HG02759 (cell line): Measurements from ENCODE around the gene TF.
"Not testable (repeated sequence)": the region's sequence is repeated elsewhere in the genome, so short reads cannot be mapped to it uniquely, and the experiment has no call there.

ENCODE experiments used
- ATAC-seq: cut with Tn5 transposase; IDR thresholded peaks from one replicate; pipeline ENCODE4 v1.9.1; 2021; ENCODE audit warnings: mild to moderate bottlenecking, moderate library complexity; ENCODE audit not compliant: unreplicated experiment

Gene TF

DNA sequence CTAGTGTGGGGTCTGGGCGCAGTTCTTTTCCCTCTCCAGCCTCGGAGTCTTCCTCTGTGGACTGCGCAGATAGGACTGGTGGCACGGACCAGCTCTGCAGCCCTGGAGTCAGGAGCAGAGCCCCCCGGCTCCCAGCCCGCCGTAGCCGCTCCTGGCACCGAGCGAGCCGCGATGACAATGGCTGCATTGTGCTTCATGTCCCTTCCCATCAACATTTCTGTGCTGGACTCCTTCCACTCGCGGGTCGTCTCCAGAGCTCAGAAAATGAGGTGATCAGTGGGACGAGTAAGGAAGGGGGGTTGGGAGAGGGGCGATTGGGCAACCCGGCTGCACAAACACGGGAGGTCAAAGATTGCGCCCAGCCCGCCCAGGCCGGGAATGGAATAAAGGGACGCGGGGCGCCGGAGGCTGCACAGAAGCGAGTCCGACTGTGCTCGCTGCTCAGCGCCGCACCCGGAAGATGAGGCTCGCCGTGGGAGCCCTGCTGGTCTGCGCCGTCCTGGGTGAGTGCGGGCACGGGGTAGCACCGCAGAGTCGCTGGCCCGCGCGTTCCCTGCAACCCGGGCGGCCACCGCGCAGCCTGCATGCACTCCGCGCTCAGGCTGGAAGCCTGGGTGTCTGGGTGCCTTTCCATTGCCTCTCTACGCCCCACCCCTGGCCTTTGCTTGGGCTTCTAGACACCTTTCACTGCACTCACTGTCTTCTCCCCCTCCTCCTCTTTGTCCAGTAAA, at the start of gene TF:
TSS of gene TF (plus strand) at position 413 of the 731 bp plus-strand sequence. CDS start at position 461, 48 bp downstream.
- ATAC-seq, result no peak

DNA sequence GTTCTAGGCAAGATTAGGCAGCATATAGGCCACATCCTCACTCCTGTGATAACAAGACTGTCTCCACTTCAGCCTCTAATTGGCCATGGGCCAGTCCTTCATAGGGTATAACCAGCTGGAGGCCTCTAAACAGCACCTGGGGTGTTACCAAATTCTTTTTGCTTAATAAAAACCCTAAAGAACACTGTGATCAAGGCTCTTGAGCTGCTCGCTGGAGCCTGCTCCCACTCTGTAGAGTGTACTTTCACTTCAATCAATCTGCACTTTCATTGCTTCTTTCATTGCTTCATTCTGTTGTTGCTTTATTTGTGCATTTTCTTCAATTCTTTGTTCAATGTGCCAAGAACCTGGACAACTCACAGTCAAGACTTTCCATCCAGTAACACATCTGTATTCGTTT, 48.2 kb upstream of the TF start:
- no peak for ATAC-seq

DNA sequence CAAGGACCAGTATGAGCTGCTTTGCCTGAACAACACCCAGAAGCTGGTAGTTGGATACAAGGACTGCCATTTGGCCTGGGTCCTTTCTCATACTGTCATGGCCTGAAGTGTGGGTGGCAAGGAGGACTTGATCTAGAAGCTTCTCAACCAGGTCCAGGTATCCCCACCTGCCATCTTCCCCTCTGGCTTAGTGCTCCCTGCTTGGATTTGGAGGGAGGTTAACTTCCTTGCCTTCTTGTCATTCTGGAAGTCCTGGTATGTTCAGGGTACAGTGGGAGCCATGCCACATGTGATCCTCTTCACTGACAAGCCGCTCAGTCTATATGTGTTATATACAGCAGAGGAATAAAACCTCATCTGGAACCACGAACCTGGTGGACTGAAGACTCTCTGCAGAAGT, 46.7 kb upstream of the TF start:
- no peak for ATAC-seq

DNA sequence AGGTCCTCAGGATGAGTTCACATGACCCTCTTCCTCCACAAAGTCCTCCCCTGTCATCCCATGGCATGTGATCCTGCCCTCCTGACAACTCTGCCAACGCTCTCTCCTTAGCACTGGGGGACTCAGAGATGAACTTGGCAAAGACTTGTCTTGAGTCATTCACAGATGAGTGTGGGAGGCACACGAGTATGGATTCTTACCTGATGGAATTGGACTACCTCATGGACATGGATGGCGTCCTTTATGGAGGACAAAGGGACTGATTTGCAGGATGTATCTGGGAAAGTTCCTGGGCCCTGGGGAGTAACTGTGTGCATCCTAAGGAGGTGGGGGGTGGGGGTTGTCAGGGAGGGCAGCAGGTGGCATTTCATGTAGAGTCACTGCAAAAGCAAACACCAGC, 46.3 kb upstream of the TF start:
- ATAC-seq, result no peak

DNA sequence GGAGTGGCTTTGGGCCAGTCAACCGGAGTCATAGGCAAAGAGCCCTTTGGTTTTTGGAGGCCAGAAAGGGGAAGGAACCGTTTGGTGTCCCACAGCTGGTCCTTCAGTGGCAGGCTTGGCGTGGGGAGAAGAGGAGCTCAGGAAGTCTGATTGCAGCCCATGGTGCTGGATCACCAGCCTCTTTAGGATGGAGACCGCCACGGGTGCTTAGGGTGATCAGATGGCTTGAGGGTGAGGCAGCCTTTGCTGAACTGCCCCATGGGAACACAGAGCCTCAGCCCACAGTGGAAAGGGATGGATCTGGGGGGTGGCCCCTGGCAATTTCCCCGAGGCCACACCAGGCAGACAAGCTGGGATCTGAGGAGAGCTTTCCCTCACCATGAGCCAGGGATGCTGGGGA, 45.8 kb upstream of the TF start:
- ATAC-seq, result no peak

DNA sequence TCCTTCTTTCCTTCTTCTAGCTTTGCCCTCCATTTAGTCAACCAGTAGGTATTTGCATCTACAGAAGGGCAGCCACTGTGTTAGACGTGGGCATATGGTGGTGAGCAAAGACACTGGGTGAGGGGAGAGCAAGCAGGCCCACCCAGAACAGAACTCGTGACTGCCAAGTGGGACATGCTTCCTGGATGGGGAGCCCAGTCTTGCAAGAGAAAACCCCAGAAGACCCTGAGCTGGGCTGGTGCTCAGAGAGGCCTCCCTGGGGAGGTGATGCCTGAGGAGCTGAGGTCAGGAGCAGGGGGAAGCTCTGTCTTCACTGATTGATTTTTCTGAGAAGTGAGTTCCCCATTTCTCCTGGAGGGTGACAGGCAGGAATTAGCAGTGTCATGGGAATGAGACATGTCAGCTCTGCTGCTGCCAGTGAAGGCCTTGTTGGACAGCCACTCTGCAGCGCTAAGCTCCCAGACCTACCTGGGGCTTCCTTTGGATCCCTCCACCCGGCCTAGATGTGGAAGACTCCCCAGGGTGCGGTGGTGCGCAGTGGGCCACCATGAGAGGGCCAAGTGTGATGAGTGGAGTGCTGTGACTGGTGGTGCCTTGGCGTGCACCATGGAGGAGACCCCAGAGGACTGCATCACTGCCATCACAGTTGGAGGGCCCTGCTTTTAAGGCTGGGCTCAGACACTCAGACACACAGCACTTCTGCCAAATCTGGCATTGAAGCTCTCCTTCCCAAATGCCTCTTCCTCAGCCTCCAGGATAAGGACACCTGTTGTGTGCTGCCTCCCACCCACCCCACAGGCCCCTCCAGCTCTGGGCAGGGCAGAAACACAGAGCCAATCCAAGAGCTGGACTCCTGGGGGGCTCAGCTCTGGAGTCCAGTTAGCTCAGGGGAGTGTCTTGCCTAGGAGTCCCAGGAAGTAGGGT, 44.5 kb upstream of the TF start:
- no peak for ATAC-seq

DNA sequence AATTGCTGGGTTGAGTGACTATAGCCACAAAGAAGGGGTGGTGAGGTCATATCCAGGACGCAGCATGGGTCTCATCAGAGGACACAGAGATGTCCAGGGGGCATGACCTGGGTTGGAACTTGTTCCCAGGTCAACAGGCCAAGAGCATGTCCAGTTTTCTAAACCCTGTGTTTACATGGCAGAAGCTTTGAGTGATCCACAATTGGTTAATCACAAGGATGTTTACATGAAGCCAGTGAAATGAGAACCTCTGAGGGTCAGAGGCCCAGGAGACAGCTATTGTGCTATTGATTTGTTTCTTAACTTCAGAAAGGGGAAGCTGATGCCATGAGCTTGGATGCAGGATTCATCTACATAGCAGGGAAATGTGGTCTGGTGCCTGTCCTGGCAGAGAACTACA, 42.3 kb upstream of the TF start:
- no peak for ATAC-seq

DNA sequence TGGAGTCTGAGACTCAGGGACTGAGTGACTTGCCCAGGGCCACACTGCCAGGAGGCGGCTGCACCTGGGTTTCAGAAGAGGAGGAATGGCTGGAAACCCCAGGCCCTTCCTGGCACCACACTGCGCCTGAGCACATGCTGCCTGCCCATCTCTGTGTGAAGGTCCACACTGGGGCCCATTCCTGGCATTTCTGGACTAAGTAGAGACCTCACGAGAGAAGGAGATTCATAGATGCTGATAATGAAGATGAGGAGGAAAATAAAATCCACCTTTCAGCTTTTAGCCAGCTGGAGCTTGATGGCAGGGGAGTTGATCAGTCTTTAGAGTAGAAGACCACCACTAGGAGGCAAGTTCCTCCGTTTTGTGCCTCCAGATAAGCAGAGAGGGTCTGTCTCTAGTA, 40.2 kb upstream of the TF start:
- no peak for ATAC-seq

DNA sequence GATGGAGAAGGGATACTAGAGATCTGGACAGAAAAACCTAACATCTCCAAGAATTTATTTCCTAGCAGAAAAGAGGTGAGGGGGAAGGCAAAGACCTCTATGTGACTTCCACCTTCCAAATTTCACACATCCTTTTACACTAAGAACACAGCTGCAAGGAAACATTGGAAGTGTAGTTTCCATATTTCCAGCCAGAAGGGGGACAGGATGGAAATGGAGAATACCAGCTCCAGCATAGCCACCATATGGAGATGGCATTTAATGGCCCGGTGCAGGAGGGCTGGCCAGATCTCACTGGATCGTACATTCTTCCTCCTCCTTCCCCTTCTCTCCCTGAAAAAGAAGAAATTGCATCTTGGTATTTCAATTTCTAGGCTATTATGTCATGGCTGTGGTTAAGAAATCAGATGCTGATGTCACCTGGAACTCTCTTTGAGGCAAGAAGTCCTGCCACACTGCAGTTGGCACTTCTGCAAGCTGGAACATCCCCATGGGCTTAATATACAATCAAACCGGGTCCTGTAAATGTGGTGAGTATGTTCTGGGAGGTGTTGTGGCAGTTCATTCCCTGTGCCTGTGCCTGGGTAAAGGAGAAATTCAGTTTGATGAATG, 36.9 kb upstream of the TF start:
- no peak for ATAC-seq

DNA sequence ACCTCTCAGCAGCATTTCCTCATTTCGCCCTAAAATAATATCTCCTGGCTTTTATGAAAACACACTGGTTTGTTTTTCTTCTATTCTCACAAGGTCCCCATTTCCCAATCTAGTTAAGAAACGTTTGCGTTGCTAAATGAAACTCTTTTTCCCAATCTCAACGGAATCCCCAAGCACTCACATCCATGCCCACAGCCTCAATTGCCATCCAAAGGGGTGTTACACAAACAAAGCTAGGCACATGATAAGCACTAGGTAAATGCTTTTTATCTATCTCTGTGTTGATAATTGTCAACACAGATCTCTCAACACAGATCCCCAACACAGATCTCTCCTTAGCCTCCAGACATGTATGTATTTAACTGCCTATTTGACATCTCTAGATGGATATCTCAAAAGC, 35.2 kb upstream of the TF start:
- ATAC-seq, result no peak

DNA sequence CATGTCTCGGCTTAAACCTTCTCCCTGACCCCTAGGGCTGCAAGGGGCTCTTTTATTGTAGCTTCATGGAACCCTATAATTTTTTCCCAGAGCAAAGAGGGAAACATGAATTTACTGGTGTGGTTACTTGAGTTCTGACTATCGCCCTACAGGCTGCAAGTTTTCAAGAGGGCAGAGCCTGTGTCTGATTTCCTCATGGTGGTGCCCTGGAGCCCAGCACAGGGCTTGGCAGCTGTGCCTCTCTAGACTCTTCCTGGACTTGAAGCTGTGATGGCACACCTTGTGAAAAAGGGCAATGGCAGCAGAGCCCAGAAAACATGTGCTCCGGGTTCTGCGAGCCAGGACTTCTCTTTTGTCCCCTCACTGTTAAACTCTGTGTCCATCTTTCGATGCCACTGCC, 34.2 kb upstream of the TF start:
- no peak for ATAC-seq

DNA sequence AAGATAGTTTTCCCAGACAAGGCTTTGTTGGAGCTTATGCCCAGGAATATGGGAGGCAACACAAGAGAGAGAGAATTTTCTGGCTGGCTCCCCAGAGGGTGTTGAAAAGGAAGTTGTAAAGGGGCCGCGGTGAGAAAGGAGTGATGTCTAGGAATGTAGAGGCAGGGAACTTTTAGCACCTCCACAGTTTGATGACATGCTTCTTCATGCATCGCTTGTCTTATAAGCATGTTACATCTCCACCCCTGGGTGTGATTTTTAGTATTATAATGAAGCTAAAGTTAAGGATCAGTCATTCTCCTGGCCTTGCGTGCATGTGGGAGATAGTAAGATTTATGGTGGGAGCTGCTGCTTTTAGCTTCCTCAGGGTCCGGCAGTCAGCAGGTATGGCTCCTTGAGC, 32.8 kb upstream of the TF start:
- ATAC-seq, result no peak

DNA sequence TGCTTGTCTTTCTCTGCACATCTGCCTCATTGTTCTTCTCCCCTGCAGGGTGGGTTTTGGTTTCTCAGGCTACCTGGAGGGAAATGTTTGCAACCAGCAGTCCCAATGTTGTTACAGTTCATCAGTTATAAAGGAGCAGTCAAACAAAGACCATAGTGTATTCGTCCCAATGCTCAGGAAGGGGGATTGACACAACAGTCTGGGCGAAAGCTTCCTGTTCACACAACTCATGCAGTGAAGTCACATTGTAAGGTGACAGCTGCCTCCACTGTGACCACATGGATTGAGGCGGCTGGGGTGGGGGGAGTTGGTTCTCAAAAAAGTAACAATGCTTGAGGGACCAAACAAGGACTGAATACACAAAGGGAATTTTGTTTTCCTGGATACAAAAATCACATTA, 28.8 kb upstream of the TF start:
- no peak for ATAC-seq

DNA sequence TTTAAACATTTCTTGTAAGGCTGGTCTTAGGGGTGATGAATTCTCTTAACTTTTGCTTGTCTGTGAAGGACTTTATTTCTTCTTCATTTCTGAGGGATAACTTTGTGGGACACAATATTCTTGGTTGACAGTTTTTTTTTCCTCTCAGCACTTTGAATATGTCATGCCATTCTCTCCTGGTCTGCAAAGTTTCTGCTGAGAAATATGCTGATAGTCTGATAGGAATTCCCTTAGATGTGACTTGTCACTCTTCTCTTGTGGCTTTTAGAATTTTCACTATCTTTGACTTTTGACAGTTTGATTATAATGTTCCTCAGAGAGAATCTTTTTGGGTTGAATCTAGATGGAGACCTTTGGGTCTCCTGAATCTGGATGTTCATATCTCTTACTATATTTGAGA, 23.3 kb upstream of the TF start:
- no peak for ATAC-seq

DNA sequence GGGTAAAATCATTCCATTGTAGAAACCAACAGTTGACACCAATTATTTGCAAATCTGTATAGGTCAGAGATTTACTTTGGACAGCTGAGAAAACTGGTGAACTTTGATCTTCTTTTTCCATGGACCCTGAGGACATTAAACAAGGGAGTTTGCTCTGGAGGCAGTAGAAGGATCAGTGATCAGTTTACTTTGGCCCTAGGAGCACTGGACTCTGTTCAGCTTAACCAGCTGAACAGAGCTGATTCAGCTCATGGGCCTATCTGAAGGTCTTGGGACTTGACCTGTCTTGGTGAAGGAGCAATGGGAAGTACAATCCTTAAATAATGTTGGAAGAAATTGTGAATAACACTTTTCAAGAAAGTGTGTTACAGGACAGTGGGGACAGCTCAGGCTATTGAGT, 15.2 kb upstream of the TF start:
- ATAC-seq, result no peak

DNA sequence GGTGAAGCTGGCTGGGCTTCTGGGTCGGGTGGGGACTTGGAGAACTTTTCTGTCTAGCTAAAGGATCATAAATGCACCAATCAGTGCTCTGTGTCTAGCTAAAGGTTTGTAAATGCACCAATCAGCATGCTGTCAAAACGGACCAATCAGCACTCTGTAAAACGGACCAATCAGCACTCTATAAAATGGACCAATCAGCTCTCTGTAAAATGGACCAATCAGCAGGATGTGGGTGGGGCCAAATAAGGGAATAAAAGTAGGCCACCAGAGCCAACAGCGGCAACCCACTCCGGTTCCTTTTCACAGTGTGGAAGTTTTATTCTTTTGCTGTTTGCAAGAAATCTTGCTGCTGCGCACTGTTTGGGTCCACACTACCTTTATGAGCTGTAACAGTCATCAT, 14.0 kb upstream of the TF start:
- not testable (repeated sequence) for ATAC-seq

DNA sequence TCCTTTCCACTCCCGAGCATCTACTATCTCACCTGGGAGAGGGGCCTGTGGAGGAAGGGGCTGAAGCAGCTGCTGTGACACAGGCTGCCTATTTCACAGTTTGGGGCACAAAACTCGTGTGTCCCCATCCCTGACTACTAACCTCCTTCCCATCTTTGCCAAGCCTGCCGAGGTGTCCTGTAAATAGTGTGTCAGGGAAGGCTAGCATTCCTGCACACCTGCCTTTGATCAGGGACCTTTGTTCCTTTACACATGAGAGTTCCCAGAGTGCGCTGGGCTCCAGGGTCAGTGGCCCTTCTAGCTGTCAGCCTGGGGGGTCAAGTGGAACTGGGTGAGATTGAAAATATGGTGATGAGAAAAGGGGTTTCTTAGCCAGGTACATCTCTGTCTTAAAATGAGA, 13.0 kb upstream of the TF start:
- ATAC-seq, result no peak

DNA sequence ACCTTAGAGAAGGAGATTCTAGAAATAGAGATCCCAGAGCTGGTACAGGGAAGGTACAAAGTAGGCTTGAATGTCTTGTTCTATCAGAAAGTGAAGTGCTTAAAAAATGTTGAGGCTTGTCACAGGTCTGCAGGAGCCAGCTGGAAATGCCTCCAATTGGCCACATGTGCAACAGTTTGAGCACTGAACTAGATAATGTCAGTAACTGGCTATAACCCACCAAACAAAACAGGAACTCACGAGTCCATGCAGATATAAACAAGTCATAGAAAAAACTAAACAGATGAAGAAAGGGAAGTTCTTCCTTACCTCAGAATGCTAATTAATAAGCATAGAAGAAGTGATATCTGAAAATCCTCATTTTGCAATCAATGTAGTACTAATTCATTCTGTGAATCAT, 11.9 kb upstream of the TF start:
- no peak for ATAC-seq

DNA sequence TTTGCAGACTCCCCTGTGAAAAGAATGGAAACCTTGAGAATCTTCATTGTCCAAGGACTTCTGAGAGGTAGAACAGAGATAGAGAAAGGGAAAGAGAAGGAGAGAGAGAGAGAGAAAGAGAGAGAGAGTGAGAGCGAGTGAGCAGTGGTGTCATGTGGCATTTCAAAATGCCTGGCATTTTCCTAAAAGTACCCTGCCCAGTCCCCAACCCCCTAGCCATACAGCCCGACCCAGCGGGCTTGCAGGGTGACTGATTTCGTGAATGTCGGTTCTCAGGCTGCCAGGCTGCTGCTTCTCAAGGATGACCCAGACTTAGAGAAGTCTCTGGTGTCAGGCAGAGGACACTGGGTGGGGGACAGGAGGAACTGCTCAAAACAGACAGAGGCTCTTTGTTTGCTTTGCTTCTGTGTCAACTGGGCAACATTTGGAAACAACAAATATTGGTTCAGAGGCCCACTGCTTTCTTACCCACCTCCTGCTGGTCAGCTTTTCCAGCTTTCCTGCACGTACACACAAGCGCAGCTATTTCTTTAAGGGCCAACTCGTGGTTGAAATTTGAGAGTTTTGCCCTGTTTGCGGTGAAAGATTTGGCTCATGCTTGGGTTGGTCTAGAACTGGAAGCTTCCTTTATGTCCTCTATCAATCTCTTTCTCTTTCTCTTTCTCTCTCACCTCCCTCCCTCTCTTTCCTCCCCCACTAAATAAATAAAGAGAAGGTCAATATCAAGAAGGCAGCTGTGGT, 3.7 kb upstream of the TF start:
- no peak for ATAC-seq

DNA sequence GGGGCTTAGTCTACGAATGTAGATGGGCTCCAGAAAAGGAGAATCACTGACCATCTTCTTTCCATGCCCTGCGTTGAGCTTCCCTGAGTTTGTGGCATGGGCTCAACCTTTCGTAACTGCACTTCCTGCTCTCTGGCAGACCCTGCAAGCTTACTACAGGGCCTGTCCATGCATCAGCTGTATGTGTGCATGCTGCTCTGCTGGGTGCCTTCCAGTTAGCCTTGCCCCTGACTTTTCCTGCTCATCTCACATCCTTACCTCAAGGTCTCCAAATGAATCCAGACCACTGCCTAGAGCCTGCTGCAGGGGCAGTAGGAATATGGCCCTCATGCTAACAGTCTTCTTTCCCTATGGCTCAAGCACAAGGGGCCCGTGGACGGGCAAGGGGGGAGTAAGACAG, 2.0 kb upstream of the TF start:
- ATAC-seq, result no peak

DNA sequence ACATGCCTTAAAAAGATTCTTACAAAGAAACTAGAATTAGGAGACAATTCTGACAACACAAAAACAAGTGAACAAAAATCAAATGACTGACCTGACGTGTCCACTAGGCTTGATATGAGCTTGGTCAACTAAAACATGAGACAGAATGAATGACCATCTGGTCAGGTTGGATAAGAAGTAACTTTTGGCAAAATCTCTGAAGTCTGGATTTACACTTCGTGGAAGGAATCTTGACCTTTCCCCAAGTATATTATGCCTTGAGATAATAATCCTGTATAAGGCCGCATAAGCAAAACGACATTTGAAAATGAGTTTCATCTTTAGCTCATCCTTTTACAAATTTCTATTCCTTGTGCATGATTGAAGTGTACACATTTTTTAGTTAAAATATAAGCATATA, 1.1 kb upstream of the TF start:
- ATAC-seq, result no peak
